Measurements from ENCODE around the gene PIMREG.

Gene PIMREG, protein sequence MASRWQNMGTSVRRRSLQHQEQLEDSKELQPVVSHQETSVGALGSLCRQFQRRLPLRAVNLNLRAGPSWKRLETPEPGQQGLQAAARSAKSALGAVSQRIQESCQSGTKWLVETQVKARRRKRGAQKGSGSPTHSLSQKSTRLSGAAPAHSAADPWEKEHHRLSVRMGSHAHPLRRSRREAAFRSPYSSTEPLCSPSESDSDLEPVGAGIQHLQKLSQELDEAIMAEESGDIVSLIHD

DNA sequence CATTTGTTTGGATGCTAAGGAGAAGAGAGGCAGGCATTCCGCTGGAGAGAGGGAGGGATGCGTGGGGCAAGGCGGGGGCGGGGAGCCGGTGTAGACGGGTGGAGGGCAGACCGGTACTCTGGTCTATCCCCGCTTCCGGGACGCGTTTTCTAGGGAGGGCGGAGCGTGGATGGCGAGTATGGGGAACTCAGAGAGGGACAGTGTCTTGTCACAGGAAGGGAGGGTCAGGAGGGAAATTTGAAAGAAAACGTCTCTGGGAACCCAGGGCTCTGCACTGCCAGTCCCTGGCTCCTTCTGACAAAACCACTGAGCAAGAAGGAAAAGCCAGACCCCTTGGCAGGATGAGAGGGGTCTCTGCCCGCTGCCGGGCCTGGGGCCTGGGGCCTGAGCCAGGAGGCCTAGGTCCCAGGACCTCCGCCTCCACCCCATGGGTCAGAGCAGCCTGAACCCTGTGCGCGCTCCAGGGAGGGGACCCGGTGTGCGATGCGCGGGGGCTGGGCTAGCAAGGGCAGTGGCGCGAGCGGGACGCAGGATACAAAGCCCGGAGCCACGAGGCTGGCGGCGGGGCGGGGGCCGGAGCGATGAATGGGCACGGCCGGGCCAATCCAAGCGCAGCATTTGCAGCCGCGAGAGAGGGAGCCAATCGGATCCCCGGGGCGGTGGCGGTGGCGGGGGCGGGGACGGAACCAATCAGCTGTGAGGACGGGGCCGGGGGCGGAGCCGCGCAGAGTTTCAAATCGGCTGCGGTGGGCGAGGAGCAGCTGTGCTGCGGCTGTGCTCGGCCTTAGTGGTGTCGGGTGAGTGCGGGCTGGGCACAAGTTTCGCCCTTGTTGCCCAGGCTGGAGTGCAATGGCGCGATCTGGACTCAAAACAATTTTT lies at the start of gene PIMREG:
Gene PIMREG, plus strand, starts transcription at position 764 of the 879 bp plus-strand sequence. CDS start 656 bp downstream, outside the sequence.
- DNase-seq (ENCODE audit: low spot score), result peak; percentile 89

DNA sequence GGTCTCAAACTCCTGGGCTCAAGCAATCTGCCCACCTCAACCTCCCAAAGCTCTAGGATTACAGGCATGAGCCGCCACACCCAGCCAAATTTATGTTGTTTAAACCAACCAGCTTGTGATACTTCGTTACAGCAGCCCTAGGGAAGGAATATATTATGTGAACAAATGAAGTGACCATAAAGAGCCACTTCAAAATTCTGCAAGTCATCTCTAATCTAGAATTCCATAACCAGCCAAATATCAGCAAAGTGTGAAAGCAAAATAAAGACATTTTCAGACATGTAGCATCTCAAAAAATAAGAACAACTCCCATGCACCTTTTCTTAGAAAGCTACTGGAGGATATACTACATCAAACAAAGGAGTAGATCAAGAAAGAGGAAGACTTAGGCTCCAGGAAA lies 45.3 kb upstream of the PIMREG start:
- no peak for DNase-seq (ENCODE audit: low spot score)

DNA sequence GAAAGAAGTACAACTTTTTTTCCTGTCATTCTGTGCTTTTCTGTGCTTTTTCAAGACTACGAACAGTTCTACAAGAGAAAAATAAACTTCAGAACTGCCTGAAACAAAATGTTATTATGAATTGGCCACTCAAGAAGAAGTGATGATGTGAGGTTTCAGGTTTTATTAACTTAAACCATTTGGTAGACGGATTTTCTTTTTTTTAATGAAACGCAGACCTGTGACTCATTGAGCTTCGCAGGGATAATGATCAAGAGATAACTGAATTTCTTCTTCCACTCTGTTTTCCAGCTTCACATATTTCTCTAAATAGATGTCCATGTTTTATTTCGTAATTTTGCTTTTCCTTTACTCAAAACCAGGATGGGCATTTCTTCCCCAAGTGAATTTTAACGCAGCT lies 42.0 kb upstream of the PIMREG start:
- no peak for DNase-seq (ENCODE audit: low spot score)

DNA sequence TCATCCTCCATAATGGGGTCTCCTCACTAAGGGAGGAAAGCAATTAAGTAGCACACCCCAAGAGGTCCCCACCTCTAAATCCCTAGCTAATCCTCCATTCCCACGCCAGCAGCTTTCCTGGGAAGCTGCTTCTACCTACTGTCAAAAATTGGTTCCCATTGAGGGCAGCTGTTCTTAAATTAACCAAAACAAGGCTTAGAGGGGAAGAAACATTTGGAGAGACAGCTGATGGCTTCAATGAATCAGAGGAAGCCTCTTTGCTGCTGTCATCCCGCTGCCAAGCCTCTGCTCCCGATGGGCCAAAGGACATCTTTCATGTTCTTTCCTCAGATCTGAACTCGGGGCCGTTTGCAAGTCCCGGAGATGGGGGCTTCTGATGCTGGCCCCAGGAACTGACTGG lies 36.0 kb upstream of the PIMREG start:
- DNase-seq (ENCODE audit: low spot score), result no peak

DNA sequence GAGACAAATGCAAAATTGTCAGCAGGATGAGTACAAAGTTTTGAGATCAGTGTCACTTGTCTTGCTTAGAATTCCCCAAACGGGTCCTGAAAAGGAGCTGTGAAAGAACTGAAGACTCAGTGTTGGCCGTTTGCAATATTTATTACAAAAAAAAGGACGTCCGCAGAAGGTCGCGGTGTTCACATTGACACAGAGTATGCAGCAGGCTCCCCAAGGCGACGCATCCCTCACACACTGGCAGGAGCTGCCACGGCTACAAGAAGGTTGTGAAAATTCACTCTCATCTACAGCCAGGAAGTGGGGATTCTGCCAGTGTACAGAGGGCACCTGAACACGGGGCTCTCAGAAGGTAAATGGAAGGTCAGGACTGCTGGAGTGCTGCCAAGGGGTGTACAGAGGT lies 35.5 kb upstream of the PIMREG start:
- no peak for DNase-seq (ENCODE audit: low spot score)

DNA sequence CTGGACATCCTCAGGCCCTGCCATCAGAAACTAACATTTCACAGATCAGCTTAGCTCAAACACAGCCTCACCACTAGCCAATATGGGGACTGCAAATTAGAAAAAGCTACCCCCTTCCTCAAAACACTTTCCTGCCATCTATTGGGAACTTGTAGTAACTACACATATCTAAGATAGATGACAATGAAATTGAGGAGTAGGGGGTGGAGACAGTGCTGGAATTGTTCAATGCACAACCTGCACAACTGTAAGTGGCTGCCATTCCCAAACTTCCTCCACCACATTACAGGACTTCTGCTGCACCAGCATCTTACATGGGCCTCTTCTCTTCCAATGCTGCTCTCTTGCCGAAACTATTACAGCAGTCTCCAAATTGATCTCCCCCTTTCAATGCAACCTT lies 31.2 kb upstream of the PIMREG start:
- peak; percentile 60 for DNase-seq (ENCODE audit: low spot score)

DNA sequence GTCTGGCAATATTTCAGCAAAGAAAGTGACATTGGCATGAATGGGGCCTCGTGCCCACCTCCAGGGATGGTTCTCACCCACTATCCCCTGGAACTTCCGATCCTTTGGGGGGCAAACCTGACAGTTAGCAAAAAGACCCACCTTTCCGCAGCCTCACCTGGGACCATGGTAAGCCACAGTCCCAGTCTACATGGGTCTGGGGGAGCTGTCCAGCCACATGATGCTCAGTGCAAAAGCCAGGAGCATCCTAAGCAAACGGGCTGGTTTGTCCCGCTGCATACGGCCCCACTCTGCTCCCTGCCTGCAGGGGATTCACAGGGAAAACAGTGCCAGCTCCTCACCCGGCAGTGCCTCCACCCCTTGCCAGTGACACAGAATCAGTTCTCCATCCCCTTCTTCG lies 28.6 kb upstream of the PIMREG start:
- no peak for DNase-seq (ENCODE audit: low spot score)

DNA sequence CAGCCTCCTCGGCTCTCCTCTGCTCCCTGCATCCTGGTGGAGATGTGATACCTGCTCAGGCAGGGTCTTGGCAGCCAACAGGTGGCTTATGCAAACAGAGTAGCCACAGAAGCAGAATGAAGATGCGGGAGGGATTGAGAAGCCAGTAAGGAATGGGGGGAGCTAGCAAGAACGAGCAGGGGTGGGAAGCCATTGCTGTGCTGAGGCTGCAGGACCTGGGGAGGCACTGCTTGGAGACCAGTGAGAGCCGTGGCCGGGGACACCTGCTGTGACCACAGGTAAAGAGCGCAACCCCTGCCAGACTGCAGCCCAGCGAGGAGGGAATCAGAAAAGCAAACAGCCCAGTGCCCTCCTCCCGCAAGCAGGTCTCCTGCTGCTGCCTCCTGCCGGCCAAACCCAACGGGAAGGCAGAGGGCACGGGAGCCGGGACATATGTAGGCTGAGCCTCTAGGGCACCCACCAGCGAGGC lies 24.0 kb upstream of the PIMREG start:
- no peak for DNase-seq (ENCODE audit: low spot score)

DNA sequence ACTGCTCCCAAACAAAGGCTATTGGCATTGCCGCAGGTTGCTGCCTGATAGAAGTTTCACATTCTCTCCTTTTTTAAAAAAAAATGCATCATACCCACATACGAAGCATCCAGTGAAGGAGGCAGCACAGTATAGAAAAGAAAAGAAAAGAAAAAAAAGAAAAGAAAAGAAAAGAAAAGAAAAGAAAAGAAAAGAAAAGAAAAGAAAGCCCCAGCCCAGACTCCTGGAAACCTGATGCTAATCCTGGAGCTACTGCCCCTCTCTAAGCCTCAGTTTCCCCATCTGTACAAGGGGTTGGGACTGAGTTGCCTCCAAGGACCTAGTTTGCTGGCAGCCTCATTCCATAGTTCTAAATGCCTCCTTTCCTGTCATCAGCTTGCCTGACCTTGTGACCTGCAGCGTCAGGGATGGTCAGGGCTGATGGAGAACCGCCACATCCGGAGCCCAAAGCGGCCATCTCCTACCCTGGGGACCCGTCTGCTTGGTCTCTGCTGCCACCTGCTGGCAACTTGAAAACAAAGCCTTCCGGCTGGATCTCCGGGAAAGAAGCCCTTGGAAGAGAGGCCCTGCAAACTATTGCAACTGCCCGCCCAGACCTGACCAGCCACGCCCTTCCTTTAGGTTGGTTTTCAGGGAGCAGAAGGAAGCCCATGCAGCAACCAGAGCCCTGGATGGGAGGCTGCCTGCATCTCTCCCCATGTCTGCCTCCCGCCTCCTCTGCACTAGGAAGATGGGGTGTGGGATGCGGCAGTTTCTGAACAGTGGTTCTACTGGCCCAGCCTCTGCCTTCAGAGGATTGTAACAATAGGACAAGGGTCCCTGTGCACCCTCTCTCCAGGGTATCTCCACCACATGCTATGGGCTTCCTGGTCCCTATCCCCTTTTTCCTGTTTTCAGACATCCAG lies 22.3 kb upstream of the PIMREG start:
- peak; percentile 80 for DNase-seq (ENCODE audit: low spot score)

DNA sequence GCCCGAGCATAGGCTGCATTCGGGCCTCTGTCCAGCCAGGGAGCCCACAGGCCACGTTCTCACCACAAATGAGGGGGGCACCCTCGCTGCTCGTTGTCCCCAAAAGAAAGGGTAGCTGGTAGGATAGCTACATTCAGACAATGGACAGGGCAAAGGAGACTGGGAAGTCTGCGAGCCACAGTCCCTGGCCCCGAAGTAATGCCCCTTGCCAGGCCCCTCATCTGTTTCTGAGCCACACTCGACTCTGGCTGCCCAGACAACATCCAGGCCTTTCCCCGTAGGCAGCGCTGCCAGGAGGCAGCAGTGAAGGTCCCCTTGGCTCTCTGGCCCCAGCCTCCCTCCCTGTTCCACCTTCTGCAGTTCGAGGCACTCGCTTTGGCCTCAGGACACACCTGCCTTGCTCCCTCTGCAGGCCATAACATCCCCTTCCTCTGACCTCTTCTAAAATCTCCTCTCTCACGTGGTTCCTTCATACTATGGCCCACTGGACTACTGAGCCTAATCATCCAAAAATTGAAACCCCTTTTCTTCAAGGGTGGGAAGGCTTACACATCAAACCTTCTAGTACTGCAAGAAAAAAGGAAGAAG lies 21.5 kb upstream of the PIMREG start:
- no peak for DNase-seq (ENCODE audit: low spot score)

DNA sequence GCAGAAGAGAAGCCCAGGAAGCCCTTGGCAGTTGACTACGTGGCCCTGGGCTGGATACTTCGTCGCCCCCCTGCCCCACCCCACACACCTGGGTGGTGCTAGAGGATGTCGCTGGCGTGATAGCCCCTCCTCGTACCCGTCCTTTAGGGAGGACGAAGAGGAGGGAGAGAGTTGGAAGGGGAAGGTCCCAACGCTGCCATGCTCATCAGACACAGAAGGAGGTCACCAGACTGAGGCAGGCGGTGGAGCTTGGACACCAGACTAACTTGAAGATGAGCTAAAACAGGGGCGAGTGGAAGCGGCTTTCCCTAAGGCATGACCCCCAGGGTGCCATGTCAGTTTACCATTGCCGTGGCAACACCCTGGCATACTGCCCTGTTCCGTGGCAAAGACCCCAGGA lies 20.3 kb upstream of the PIMREG start:
- no peak for DNase-seq (ENCODE audit: low spot score)

DNA sequence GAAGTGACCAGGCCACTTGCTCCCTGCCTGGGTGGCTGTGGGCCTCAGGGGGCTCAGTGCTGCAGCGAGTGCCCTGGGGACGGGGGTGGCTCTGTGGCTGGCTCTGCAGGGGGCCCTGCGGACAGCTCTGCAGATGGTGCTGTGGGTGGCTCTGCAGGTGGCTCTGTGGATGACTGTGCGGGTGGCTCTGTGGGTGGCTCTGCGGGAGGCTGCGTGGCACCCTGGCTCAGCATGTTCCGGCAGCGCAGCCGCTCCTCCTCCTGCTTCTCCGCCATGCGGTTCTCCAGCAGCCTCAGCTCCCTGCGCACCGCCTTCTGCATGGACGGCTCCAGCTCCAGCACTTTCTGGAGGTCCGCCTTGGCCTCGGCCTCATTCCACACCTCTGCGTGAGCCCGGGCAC lies 18.8 kb upstream of the PIMREG start:
- no peak for DNase-seq (ENCODE audit: low spot score)

DNA sequence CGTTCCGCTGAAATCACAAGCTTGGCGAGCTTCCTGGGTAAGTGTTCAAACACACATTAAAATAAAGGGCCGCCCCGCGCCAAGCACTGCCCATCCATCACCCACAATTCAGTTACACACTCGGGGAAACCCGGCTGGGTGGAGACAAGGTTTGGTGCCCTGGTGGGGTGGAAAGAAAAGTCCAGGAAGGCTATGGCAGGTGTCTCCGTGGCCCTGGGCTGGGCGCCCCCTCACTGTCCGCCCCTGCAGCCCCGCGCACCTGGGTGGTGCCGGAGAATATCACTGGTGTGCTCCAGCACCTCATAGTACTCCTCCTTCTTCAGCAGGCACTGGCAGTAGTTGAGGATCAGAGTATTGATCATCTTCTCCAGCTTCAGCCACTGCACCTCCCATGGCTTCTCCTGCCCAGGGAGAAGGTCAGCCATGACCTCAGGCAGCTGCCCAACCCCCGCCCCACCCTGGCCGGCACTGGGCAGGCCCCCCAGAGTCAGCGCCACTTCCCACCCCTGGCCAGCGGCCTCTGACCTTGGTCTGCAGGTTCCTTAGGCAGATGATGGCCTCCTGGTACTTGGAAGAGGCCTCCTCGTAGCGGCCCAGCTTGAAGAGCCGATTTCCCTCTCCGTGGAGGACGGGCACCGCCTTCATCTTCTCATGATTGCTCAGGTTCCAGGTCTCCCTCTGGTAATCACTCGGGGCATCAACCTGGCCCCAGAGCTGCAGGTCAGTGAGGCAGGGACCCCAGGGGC lies 17.7 kb upstream of the PIMREG start:
- no peak for DNase-seq (ENCODE audit: low spot score)

DNA sequence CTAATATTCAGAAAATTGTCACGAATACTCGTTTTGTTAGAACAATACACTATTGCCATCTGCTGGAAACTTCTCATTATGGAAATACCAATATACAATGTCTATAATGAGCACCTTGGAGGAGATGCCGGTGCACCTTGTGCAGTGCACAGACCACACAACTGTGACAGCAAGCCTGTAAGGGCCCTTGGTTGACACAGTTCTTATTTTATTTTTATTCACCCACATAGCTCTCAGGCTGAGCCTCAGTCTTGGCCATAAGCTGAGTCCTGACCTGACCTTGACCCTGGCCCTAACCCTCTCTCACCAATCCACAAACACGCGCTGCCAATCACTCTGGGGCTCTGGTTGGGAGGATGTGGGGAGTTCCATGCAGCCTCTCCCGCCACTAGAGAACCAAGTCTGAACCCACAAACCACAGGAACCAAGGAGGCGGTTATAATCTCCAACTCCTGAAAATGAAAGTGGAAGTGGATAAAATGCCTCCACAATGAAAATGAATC lies 16.9 kb upstream of the PIMREG start:
- DNase-seq (ENCODE audit: low spot score), result peak; percentile 12

DNA sequence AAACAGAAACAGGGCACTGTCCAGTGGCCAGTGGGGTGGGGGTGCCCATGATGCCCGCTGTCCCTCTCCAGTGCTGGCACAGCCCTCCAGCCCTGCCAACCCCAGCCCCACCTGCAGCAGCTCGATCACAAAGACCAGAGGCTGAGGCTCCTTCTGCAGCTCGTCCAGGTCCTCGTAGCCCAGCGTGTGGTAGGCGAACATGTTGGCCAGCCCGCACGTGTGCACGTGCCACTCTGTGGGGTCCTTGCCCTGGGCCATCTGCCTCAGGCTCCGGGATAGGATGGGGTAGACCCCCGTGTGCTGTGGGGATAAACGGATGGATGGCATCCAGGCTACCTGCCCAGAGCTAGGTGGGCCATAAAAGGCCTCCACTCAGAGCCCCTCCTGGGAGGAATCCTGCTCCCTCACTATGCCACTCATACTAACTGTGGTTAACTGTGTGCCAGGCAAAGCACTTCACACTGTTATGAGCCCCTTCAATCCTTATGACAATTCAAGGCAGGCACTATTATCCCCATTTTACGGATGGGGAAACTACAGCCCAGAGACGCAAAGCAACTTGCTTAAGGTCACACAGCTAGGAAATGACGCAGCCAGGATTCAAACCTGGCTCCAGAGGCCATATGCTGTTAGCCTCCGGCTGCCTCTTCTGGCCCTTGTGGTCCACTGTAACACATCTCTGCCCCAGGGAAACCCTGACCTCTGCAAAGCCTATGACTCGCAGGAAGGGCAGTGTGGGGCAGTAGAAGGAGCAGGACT lies 15.9 kb upstream of the PIMREG start:
- no peak for DNase-seq (ENCODE audit: low spot score)

DNA sequence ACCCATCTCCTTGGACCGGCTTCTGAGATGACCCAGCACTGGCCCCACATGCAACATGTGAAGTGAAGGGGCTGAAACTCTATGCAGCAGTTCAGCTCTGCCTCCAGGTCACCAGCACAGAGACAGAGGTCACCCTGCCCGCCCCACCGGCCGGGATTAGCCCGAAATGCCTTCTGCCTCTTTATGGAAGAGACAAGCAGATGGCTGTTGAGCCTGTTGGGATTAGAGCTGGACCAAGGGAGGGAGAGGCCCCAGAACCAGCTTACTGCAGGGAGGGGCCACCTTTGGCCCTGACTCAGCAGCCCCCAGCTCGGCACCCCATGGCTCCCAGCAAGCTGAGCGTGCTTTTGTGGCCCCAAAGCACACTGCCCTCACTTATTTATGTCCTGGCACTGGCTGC lies 15.0 kb upstream of the PIMREG start:
- DNase-seq (ENCODE audit: low spot score), result no peak

DNA sequence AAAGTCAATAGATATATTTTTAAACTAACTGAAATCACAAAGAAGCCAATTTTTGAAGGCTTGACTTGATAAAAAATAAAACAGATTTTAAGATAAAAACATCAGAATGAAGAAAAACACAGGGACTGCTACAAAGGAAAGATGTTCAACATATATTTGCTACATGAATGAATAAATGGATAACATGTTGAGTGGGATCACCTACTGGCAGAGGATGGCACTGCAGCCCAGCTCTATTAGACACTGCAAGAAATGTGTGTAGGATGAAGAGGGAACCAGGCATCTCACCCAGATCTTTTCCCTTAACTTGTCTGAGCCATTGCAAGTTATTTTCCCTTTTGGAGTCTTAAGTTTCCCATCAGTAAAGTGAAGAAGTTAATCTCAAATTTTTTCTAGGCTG lies 13.5 kb upstream of the PIMREG start:
- DNase-seq (ENCODE audit: low spot score), result no peak

DNA sequence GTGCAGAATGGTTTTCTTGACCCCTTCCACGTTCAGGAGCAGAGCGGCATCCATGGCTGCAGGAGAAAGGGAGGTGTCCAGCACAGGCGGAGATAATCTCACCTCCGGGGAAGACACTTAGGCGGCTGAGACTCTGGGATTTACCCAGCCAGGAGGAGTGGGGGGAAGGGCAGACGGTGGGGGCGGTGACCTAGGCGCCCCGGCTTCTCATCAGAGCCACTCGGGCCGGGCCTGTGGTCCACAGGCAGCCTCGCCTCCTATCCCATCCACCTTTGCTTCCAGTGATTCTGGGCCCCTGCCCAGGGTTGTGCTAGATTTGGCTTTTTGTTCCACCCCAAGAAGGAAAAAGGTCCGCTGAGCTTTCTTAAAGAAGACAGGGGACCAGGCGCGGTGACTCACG lies 9.2 kb upstream of the PIMREG start, which contains the start of gene AIPL1:
Gene AIPL1, minus strand, starts transcription at position 71 of the 400 bp plus-strand sequence. Its CDS starts 17 bp downstream, at position 54.
- no peak for DNase-seq (ENCODE audit: low spot score)

DNA sequence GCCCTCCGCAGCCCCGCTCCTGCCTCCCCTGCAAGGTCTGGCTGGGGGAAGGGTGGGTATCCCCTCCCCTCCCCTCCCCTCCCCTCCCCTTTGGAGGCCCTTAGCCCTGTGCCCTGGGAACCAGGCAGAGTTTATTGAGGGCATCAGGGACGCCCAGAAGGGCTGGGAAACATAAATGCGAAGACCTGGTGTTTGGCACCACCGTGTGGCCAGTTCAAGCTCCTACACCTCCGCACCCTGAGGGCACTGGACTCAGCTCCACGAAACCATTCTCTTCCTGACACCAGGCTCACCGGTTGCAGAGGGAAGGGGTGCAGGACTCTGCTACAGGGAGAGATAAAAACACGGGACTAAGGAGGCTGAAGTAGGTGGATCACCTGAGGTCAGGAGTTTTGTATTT lies 8.3 kb upstream of the PIMREG start:
- peak; percentile 47 for DNase-seq (ENCODE audit: low spot score)

DNA sequence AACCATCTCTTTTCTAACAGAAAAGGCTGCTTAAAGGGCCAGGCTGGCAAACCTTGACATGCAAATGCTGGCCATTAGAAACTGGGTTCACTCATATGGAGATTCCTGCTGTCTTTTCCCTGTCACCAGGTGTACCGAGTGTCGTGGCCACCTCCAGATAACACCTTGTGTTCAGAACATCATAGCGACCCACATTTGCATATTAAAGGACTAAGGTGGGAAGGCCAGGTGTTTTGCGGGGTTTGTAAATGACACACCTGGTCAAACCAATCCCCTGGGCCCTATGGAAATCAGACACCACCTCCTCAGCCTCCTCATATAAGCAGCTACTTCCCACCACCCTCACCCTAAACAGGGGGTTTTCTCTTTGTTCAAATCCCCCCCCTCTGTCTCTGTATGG lies 6.8 kb upstream of the PIMREG start:
- DNase-seq (ENCODE audit: low spot score), result no peak

Measured in pons (tissue), 1 donor.